ENCODE data around the gene IRF4.

GRCh38 chr6:357791-358341, 33.7 kb upstream of the IRF4 start:
- TF ChIP-seq YY1 (IDR thresholded peaks at IDR 0.05; ENCODE audit: insufficient read depth, insufficient read length) (no peak), ZNF274 (IDR thresholded peaks at IDR 0.05; ENCODE audit: low read depth, low read length) (no peak)
